DND-41 (cell line): ENCODE measurements around the gene RBM45.

Source experiments
- CTCF ChIP-seq: IDR thresholded peaks from 2 replicates; pipeline ENCODE4 v1.5.1; 2012; ENCODE audit warnings: borderline replicate concordance, low read length, moderate library complexity, mild to moderate bottlenecking; ENCODE audit not compliant: poor library complexity, severe bottlenecking; ENCODE audit errors: extremely low read depth
- EZH2 ChIP-seq: IDR thresholded peaks from 3 replicates; pipeline ENCODE4 v1.6.1; 2012; ENCODE audit warnings: borderline replicate concordance, low read depth, mild to moderate bottlenecking, moderate library complexity, low read length, inconsistent platforms; ENCODE audit not compliant: severe bottlenecking

- TF ChIP-seq CTCF = no peak
- TF ChIP-seq EZH2 = no peak
These were observed 42.7 kb upstream of the RBM45 start for GRCh38 chr2:178069551-178069950.
